Measurements from ENCODE around the gene ETDC.

- no peak for TF ChIP-seq CTCF (conservative IDR thresholded peaks at IDR 0.05; ENCODE audit: low read length)
- no peak for TF ChIP-seq EZH2phosphoT487 (IDR thresholded peaks at IDR 0.05; ENCODE audit: borderline replicate concordance)
These were observed 37.7 kb downstream of the ETDC start for GRCh38 chrX:135346975-135347374.

Measured in Loucy (cell line).